ENCODE results near the gene PLA2G4D.

PLA2G4D gene

DNA sequence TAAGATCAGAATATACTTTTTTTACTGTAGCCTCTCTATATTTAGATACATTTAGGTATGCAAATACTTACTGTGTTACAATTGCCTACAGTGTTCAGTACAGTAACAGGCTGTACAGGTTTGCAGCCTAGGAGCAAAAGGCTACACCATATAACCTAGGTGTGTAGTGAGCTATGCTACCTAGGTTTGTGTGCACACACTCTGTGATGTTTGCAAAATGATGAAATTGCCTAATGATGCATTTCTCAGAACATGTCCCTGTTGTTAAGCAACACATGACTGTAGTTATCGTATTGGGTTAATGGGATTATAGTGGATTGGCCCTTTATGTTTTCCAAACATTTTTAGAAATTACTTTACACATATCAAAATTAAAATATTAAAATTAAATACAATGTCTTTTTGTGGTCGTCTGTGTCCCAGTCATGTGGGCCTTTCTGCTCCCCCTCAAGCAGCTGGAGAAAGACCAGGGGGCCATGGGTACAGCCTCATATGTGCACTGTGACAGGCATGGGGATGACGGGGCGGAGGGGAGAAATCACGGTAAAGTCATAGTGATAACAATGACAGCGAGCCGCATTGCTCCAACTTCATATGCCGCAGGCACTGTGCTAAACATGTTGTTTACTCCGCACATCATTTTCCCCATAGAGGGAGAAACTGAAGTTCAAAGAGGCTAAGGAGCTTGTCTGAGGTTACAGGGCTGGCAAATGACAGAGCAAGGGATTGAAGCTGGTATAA, 46.1 kb downstream of the PLA2G4D start:
- no peak for DNase-seq

DNA sequence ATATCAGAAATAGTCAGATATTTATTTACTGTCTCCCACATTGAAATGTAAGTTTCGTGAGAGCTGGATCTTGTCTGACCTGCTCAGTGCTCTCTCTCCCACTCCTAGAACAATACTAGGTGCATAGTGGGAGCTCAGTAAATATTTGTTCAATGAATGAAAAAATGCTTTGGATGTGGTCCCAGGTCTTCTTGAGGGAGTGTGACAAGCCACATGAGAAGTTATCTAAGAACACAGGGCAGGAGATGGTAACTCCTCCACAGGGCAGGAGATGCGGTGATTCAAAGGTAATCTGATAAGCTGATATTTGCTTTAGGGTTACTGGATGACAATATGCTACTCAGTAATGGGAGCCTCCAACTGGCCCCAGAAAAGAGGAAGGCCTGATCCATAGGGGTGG, 47.8 kb downstream of the PLA2G4D start:
- DNase-seq, result no peak

DNA sequence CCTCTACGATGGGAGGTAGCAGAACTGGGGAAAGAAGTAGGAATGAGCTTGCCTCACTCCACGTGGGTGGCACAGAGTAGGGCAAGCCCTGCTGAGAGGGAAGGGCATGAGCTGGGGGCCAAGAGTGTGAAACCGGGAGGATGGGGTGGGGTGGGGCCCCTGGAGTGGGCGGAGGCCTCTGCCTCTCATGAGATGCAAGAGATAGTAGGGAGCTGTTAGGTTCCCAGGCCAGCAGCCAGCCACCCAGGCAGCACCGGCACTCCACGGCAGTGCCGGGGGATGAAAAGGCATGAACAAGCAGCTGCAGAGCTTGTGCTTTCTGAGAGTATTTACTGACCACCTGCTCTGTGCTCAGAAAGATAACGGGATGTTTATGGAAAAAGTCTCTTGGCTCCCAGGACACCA, 49.1 kb downstream of the PLA2G4D start:
- no peak for DNase-seq

DNA sequence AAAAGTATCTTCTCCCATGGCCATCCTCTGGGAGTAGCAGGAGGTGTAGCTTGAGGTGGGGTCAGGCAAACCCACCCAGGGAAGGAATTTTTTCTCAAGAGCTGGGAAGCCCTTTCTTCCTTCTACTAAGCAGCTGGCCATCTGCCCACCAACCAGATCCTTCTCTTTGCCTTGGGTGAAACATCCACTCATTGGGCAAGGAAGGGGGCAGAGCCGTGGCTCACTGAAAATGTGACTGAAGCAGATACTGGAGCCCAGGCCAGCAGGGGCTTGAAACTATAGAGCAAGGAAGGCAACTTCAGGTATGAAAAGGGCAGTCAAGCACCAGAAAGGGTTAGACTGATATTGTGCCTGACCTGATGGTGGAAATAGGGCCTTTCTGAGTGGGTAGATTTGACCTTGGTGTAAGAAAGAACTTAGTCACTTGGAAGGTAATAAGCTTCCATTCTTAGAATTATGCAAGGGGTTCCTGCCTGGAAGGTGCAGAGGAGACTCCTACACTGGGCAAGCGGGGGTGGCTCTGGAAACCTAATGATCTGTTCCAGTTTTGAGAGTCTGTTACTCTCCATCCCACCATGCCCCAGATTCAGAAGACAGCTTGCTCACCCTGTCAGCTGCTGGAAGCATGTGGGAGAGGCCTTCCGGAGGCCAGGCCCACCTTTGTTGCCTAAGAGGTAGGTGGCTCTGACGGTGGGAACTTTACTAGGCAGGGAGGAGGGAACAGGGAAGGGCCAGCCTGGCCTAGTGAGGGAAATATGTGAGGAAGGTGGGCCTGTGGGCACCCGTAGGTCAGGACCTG, 51.6 kb downstream of the PLA2G4D start:
- no peak for DNase-seq

DNA sequence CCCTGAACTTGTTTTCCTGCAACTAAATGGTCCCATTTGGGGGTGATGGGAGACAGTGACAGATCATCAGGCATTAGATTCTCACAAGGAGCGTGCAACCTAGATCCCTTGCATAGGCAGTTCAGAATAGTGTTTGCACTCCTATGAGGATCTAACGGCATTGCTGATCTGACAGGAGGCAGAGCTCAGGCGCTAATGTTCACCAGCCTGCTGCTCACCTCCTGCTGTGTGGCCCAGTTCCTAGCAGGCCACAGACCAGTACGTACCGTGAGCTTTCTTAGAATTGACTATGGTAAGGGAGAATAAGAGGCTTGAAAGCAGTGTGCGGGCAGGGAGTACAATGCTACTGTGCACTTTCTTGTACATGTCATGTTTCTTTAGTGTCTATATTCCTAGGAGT, 56.0 kb downstream of the PLA2G4D start:
- no peak for DNase-seq

DNA sequence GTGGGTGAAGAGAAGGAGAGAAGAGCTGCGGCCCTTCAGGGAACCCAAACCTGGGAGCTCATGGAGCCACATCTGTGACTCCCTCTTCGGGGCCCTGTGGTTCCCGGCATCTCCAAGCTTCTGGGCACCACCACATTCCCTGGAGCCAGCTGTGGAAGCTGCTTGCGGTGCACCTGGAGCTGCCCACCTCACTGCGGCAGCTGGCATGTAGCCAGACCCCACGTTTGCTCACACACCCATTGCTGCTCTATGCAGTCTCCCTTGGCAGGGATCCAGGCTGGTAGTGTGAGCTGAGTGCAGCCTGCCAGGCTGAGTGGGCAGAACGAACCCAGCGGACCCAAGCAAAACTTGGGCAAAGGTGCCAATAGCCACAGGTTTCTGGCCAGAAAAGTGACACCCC, 56.7 kb downstream of the PLA2G4D start:
- no peak for DNase-seq

DNA sequence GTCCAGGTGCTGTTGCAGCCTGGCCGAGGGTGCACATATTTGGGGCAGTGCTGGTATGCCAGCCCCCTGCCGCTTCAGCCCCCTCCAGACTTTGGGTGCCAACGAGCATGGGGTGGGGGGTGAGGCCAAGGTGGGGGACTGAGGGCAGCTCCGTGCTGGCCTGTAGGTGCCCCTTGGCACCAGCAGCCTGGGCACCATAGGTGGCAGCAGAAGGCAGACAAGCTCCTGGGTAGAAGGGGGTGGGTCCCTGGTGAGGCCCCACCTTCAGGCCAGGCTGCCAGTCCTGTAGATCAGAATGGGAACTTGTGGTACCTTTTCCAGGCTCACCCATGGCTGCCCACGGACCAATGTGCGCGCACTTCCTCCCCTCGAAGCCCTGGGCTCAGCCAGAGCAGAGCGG, 57.4 kb downstream of the PLA2G4D start:
- DNase-seq, result no peak

DNA sequence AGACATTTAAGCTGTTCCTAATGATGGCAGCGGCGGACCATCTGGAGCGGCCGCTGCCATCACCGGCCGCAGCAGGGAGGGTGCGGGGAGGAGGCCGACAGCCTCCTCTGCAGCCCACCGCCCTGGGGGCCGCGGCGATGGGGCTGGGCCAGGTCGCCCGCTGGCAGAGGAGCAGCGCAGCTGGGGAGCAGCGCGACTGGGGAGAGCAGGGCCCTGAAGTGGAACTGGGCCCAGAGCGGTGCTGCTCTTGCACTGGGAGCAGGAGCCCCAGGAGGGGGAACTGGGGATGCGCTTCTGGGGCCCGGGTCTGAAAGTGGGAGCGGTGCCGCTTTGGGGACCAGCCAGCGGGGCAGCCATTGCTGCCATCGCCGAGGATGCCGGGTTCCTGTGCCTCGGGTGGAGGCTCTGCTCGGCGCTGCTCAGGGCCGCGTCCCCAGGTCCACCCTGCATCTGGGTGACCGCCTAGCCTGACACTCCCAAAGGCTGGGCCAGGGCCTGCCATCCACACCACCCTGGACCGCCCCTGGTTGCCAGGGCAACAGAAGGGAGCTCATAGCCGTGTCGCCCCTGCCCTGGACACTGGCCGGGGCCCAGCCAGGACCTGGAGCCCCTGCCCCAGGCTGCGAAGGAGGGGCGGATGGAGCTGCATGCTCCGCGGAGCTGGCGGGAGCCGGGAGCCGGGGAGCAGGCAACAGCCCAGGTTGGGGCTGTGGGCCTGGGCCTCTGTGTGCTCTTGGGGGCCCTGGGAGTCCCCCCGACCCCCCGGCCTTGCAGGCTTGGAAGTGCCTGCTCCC, 58.1 kb downstream of the PLA2G4D start:
- no peak for DNase-seq

DNA sequence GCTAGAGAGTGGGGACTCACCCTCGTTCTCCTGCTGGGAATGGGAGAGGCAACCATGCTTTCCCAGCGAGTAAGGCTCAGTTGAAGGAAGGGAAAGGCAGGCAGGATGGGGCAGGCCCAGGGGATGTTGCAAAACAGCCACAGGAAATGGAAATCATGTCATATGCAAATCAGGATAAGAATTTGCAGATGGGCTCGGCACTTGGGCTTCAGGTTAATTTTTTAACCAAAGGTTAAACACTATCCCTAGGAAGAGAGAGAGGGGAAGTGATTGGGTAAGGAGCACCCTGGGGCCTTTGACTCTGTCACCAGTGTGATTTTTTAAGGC, 59.0 kb downstream of the PLA2G4D start:
- DNase-seq, result no peak

DNA sequence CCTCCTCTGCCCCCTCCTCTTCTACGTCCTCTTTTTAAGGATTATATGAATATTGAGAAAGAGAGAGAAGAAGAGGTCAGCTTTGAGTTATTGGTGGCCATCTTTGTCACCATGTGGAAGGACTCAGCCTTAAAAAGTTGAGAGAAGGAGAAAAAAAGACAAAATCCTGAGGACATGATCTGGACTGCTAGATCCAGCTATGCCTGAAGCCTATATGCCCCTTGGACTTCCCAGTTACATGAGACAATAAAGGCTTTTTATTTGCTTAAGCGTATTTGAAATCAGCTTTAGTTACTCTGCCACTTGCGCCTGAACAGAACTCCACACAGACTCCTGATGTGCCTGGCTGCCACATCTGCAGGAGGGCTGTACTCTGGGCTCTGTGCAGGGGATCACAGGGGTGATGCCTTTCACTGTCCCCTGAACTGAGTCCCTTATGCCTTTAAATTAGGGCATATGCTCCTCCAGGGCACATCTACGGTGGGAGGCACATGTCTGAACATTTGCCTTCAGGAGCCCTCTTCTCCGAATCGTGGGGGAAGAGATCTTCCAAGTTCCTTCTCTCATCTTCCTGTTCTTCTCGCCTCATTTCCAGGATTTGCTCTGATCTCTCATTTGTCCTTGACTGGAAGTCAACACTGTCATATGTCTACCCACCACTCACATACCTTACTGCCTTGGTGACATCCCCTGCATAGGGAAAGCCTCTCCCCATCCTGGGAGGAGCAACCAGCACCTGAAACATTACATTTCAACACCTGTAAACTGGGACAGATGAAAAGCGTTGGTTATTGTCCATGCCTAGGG, 59.5 kb downstream of the PLA2G4D start:
- DNase-seq, result no peak

DNA sequence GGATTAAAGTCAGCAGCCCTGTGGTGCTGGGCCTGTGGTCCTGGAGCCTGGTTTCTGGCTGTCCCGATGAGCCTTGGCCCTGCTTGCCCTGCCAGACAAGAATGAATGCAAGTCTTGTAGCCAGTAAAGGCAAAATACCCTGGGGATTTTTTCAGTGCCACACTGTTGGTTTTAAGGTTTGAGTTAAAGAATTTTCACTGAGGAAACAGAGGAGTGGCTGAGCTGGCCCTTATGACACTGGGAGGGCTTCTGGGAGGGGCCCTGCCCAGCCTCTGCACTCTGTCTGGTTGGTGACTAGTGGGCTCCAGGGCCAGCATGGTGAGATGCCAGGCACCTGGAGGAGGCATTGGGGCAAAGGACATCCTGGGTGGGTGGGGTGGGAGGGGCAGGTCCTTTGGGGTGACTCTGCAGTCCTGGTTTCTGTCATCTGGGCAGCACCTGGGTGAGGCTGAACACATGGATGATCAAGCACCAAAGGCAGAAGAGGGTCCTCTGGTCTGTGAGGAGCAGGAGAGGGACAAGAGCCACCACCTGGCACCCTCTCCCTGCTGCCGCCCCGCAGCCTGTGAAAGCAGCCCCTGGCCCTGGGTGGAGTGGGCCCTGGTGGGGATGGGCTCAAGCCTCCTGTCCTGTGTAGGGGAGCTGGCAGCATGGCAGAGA, 61.0 kb downstream of the PLA2G4D start:
- no peak for DNase-seq

DNA sequence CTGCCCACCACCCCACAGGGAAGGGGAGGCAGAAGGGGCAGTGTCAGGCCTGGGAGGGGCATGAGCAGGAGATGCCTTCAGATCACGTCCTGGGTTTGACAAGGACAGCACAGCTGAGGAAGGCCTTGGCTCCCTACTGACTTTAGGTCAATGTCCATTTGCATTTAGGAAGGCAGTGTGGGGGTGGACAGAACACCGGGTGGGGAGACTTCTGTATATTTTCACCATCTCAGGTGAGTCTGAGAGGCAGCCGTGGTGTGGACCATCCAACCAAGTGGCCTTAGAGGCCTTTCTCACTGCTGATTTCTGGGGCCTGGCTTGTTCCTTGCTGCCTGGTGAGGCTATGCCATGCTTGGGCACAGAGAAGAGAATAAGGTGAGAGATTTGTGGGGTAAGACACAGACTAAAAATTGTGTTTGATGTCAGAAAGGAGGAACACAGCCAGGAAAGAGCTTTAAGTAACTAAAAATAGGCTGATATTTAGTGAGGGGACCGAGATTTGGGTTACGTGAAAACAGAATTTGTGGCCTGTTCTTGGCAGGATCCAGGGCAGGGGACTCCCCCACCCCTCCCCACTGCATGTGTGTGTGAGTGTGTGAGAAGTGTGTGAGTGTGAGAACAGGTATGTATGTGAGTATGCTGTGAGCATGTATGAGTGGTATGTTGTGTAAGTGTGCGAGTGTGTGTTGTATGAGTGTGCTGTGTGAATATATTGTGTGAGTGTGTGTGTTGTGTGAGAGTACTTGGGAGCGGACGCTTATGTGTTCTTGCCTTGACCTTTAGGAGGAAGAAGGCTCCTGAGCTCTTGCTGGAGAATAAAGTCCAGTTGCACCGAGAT, 61.8 kb downstream of the PLA2G4D start:
- DNase-seq, result no peak

DNA sequence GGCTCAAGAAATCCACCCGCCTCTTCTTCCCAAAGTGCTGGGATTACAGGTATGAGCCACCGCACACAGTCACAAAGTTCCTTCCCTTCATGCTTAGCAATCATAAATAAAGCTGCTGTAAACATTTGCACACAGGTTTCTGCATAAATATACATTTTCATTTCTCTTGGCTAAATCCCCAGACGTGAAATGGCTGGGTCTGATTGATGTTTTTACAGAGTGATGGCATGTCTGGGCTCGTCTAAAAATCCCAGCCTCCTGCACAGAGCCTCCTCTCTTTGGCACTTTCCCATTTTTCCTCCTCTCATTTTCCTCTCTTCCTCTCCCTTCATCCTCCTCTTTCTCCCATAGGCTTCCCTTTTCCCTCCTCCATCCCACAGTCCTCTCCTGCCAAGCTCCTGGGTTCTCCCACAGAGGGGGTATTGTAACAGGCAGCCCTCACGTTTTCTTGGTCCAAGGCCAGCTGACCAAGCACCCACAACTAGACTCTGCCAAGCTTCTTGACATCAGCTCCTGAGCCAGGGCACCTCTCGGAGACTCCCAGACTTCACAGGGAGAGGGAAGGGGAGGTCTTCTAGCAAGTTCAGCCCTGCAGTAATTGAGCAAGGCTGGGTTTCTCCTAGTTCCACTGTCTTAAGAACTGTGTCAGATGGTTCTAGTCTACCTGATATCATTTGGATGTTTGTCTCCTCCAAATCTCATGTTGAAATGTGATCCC, 63.0 kb downstream of the PLA2G4D start:
- DNase-seq, result no peak

DNA sequence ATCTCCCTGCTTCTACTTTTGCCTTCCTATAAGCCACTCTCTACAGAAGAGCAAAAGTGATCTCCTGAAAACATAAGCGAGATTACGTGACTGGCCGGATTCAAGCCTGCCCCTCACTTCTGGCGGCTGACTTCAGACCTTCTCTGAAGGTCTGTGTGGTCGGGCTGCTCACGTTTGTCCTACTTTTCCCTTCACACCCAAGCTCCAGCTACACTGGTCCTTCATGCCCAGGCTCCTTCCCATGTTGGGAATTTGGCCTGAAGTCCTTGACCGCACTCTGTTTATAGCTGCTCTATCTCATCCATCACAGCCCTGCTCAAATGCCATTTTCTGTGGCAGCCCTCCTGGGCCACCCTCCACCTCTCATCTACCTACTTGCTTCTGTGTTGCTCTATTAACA, 66.8 kb downstream of the PLA2G4D start:
- DNase-seq, result no peak

DNA sequence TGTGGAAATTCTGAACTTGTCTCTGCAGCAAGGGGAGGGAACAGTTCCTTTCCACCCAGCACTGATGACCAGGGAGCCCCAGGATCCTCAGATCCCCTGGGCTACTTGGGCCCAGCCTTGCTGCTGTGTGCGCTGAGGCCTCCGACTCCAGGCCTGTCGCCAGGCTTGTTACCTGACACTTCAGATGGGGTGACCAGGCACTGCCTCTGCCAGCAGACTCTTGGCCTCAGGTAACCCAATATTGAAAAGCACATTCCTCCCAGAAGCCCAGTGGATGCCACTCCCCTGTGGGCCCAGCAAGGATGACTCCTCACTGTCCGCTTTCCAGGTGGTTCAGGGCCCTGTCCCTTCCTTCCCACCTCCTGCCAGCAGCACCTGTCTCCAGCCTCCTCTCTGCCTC, 70.1 kb downstream of the PLA2G4D start:
- no peak for DNase-seq

DNA sequence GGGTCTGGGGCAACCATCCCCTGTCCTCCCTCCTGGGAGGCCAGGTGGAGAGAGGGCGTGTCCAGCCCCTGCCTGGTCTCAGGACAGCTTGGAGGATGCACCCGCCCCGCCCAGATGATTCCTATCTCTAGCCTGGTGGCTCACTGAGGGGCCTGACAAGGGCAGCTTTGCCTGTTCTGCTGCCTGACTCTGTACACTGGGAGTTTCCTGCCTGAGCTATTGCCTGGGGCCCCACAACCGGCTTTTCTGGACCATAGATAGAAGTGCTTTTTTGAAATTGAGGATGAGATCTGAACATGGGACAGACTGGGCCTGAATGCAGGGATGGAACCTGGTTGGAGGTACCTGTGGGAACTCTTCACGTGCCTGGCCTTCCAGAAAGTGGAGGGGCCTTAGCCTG, 72.8 kb downstream of the PLA2G4D start:
- no peak for DNase-seq

DNA sequence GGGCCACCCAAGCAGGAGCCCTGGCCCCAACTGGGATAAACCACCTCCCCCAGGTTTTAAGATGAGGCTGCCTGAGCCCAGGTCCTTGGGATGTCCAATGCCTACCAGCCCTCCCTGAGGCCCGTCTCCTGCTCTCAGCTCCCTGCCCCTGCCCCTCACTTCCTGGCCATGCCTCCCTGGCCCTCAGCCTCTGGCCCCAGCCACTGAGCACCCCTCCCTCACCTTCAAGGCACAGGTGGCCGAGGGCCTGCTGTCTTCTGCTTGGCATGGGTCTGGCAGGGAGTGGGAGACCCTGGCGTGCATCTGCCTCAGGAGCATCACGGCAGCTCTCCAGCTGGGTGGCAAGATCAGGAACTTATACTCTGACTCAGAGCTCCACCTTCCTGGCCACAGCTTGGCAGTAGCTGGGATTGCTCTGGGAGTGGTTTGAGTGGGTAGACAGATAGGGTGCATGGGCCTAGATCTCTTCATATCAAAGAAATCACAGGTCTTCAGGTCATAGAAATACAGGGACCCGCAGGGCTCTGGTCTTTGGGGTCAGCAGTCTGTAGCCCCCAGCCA, 73.6 kb downstream of the PLA2G4D start, which contains the start of gene PLA2G4E:
Gene PLA2G4E, minus strand, starts transcription at position 330 of the 561 bp plus-strand sequence. Its CDS starts 12 bp downstream, at position 318.
- DNase-seq, result no peak

DNA sequence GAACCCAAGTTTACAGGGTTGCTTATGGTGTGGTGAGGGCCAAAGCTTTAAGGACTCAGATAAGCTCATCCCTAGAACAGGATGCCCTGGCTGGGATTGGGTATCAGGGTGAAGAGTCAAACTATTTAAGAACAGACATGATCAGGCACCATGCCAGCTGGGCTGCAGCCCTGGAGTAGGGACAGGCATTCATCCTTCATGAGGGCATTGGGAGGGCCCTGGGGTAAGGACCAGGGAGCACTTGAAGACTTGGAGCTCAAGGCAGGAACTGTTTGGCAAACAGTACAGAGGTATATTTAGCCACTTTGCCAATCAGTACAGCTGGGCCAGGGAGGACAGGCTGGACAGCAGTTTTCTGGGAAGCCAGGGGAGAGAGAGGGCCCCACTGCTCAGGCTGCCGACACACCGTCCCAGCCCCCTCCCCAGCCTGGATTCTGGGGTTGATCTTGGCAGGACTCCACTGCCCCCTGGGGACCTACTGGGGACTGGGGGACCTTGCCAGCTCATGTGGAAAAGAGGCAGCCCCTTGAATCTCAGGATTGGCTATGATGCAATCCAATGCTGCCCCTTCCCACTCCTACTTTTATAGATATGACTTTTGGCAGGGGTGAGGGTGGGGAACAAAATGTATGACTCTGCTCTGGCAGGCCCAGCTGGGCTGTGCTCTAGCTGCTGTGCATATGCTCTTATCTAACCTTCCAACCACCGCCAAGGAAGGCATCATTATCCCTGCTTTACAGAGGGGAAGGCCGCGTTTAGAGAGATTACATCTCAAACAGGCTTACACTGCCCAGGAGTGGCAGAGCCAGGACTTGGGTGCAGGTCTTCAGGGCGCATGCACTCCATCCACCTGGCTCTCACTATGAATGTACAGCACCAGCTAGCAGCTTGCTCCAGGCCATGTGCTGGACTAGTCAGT, 75.8 kb downstream of the PLA2G4D start:
- DNase-seq, result no peak

All from activated naive CD4-positive, alpha-beta T cell treated with anti-CD3 and anti-CD28 coated beads, Interleukin-2, amount 50 U/mL, for 16 hours (primary cell).